HPDE6-E6E7 (cell line): ENCODE results near the gene SCNN1B.

ENCODE experiments used
- DNase-seq: peaks from one replicate; pipeline ENCODE4 v3.0.0; 2011; ENCODE audit warnings: missing footprints; ENCODE audit errors: extremely low spot score

The SCNN1B gene

DNA sequence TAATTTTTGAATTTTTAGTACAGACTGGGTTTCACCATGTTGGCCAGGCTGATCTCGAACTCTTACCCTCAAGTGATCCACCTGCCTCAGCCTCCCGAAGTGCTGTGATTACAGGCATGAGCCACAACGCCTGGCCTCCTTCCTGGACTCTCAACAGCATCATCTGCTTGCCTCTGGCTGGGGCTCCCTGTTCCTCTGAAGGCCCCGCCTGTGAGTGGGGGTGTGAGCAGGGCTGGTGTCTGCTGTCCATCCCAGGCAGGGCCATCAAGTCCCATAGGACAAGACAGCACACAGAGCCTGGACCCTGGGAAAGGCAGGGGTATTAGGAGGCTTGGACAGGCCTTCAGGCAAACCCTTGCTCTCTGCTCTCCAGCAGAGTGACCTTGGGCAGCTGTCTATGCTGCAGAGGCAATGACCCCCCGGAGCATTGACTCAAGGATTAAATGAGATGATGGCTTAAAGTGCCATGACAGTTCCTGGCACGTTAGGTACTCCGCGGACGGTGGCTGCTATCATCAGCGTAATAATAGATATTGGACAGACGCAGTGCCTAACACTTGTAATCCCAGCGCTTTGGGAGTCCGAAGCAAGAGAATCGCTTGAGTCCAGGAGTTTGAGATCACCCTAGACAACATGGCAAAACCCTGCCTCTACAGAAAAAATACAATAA, 19.2 kb downstream of the SCNN1B start:
- no peak for DNase-seq

DNA sequence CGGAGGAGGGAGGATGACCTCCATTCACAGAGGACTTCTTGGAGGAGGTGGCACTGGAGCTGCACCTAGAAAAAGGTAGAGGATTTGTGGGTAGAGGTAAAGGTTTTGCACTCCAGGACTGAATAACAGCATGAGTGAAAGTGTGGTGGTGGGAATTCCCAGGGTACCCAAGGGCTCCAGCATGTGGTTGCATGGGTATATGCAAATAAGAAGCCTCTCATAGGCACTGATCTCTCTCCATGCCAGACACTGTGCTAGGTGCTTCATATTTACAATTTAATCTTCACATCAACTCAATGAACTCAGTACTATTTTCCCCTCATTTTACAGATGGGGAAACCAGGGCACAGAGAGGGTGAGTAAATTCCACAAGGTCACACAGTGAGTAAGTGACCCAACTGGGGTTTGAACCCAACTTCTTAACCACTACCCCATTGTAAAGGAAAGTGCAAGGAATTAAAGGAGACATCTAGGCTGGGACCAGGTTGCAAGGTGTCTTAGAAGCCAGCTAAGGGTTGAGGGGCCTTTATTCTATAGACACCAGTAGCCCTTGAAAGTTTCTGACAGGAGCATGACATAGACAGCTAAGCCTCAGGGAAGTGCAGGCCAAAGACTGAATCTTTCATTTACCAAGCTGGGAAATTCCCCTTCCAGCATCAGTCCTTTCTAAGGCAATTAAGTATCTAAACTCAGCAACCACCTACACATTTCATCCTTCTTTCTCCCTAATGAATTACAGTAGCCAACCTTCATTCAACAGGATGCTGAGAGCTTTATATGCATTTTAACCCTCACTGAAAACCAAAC, 21.3 kb downstream of the SCNN1B start:
- no peak for DNase-seq

DNA sequence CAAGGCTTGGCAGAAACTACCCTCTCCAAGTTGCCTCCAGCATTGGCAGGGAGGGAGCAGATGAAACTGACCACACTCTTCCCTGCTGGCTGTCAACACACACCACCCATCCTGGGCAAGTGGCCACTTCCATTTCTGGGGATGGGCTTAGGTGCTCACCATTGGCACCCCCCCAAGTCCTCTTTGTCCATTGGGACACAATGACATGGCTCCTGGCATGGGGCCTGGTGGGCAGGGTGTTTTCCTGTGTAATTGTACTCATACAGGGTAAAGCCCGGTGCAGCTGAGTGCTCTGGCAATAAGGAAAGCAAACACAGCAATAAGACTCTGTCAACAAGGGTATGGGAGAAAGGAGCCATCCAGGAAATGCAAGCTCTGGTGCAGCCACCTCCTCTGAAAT, 22.6 kb downstream of the SCNN1B start:
- DNase-seq, result no peak

DNA sequence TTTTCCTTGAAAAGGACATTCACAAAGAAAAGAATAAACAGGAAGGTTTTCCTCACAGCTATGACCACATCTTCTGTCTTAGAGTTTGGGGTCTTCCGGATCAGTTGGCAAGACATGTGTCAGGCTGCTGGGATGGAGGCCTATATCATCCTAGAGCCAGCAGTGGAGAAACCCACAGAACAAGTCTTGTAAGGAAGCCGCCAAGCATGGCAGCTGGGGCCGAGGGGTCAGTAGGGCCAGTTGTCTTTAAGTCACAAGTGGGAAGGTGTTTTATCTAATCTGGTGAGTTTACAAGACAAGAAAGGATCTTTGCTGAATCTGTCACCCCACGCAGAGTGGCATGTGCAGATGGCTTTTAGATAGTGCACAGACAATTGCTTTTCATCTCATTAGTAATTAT, 25.7 kb downstream of the SCNN1B start:
- DNase-seq, result no peak

DNA sequence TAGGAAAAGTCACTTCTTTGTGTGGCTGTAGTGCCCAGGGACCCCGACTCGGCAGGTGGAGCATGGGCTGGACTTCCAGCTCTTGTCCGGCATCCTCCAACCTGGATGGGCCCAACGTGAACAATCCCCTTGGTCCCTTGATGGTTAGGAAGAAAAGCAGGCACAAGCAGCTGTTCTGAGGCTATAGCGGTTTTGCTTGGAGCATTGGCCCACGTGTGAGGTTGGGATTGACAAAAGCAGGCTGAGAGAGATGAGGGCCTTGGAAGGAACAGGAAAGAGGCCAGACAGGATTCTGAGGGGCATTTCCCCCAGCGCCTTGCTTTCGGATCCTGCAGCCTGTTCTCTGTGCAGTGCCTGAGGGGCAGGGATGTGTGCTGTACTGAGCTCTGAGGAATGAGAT, 28.1 kb downstream of the SCNN1B start:
- DNase-seq, result no peak

DNA sequence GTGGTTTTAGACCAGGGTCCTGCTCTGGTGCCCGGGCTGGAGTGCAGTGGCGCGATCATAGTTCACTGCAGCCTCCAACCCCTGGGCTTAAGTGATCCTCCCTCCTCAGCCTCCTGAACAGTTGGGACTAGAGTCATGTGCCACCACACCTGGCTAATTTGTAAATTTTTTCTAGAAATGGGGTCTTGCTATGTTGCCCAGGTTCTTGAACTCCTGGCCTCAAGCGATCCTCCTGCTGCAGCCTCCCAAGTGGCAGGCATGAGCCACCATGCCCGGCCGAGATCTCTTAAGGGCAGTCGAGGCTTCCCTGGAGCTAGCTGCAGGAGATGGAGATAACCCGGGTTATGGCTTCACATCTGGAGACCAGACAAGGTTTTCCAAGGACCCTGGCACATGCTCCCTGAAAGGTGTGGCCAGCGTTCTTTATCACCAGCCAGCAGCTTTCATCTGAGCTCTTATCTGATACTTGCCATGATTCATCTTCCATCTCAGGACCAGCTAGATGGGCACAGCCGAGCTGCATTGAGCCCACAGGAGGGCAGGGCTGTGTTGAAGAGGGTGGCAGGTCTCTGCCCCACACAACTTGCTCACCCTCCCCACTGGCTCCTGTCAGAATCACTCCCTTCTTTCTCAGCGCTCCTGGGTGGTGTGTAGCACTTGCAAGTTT, 28.6 kb downstream of the SCNN1B start:
- no peak for DNase-seq

DNA sequence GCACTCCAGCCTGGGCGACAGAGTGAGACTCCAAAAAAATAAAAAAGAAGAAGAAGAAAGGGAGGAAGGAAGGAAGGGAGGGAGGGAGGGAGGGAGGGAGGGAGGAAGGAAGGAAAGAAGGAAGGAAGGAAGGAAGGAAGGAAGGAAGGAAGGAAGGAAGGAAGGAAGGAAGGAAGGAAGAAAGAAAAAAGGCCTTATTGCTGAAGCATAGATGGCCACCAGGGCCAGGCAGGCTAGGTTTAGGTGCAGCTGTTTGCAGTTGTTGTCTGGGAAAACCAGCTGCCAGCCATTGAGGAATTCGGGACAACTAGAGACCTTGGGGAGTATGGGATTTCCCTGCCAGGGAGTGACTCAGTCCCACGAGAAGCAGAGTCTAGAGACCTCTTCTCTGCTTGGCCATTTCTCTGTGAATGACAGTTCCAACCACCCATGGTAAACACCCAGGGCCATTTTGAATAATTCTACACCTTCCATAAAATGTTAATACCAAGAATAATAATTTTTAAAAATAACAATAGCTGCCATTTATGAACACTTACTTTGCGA, 31.0 kb downstream of the SCNN1B start:
- DNase-seq, result no peak

DNA sequence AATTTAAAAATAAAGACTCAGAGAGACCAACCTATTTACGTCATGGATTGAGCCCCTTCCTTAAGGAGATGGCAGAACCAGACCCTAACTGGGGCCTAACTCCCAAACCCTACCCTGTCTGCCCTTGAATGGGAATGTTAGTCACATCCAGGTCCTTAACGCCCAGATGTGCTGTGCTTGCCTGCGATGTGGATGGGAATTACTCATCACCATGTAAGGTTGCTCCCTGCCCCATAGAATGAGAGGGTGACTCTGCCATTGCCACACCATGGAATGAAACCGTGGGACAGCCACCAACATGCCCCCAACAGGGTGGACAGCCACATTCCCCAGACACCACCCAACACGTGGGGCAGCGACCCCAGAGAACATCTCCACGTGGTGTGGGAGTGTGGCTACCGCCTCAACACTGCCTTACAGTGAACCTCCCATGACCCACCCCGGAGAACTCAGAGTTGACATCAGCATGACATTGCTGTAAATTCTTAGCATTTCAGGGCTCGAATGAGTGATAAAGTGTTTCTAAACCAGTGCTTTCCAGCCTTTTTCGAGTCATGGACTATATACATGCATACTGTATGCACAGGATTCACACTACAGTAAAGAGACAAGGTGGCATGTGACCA, 31.8 kb downstream of the SCNN1B start:
- no peak for DNase-seq

DNA sequence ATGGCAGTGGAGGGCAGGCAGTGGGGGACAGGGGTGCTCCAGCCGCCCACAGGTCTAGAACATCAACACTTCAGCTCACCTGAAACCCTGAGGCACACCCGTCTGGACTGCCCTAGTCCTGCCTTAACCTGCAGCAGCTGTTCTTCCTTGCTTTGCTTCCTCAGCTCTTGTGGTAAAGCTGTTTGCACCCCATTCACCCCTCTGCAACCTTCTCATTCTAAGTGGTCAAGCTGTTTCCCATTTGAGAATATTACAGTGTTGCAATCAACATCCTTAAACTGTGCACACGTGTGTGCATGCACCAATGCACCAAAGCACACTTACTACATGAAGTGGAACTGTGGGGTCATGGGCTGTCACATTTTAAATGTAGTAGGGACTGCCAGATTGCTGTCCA, 32.4 kb downstream of the SCNN1B start:
- DNase-seq, result no peak

DNA sequence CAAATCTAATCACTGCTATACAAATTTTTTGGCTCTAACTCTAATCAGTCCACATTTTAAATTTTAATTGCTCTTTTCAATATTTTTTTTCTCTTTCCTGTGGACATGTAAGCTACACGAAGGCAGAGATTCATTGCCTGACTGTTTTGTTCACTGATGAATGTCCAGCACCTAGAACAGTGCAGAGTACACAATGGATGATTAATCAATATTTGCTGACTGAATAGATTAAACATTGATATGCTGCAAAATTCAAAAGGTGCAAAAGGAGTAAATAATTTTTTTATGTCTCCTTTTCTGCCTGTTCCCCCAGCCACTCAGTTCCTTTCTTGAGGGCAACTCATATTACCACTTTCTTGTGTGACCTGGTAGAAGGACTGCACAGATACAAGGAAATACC, 32.8 kb downstream of the SCNN1B start:
- no peak for DNase-seq

DNA sequence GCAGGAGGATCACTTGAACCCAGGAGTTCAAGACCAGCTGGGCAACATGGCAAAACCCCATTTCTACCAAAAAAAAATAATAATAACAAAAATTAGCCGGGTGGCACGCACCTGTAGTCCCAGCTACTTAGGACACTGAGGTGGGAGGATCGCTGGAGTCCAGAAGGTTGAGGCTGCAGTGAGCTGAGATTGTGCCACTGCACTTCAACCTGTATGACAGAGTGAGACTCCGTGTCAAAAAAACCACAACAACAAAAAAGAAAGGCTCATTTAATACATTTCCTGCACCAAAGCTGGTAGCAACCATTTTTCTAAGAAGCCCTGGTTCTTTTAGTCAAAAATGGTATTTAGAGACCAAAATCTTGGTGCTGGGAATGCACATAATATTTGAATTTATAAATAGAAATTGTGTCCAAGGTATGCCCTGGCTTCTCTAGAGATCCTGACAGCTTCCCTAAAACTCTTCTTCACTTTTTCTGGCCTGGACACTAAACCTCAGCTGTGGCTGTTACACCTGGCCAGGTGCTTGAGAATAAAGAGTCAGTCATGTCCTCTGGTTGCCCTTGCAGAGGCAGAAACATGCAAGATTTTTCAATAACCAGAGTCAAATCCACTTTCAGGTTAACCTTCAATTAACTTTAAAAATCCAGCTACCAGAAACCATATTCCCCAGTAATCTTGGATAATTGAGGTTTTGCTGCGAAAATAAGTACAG, 35.9 kb downstream of the SCNN1B start:
- DNase-seq, result no peak

DNA sequence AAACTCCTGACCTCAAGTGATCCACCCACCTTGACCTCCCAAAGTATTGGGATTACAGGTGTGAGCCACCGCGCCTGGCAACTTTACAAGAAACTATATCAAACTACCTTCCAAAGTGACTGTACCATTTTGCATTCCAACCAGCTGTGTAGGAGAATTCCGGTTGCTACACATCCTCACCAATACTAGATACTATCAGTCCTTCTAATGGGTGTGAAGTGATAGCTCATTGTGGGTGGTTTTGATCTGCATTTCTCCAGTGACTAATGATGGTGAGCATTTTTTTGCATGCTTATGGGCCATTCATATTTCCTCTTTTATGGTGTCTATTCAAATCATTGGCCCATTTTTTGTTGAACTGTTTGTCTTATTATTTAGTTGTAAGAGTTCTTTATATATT, 37.7 kb downstream of the SCNN1B start:
- no peak for DNase-seq

DNA sequence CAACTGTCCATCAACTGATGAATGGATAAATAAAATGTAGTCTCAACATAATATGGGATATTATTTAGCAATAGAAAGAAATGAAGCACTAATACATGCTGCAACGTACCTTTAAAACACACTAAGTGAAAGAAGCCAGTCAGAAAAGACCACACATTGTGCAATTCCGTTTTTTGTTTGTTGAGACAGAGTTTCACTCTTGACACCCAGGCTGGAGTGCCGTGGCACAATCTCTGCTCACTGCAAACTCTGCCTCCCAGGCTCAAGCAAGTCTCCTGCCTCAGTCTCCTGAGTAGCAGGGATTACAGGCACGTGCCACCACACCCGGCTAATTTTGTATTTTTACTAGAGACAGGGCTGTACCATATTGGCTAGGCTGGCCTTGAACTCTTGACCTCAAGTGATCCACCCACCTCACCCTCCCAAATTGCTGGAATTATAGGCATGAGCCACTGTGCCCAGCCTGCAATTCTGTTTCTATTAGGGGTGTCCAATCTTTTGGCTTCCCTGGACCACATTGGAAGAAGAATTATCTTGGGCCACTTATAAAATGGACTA, 40.1 kb downstream of the SCNN1B start:
- DNase-seq, result no peak

DNA sequence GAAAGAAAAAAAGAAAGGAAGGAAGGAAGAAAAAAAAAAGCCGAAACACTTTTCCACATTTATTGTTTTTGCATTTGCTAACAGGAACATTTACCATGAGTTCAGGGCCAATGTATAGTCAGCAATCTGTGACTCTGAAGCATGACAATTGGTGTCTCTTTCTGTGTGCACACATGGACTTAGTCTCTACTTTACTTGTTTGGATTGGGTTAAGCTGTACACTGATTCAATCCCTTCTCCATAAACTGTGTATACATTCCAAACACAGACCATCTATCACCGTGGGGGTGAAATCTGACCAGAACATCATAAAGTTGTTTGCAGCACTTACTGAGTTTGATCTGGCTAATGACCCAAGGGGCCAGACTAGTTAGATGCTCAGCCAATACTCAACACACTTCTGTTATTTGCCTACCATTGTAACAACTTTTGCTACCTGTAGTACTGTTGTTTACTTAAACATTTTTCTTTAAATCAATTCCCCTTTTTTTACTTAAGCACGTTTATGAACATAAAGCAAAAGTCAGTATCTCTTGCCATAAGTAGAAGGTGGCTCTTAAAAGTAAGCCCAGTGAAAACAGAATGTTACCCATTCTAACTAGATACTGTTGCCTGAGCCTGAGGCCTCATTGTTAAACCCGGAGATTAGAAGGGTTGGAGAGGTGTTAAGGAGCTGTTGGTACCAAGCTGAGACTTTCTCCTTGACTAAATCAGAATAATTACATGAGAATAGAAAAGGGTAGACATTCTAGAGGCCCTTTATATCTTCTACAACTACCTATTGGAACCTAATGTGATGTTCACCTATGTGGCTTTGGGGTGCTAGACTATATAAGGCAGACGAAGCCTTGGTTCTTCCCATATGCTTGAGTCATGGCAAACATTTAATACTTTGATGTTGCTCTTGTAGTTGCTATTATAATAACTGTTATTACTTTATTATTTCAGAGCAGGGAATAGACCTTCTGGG, 41.8 kb downstream of the SCNN1B start:
- DNase-seq, result no peak

DNA sequence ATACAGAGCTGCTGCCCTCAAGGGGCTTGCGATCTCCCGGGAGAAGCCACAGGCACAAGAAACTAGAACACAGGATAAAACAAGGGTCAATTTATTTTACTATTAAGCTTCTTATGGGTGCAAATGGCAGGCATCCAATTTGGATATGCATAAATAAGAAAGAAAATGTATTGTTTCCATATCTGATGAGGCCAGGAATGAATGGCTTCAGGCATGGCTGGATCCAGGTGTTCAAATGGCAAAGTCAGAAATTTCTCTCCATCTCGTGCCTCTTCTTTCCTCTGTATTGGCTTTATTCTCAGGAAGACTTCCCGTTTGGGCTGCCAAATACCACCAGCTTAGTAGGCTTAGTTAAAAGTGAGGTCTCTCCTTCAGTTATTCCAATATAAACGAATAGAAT, 43.1 kb downstream of the SCNN1B start:
- DNase-seq, result no peak

DNA sequence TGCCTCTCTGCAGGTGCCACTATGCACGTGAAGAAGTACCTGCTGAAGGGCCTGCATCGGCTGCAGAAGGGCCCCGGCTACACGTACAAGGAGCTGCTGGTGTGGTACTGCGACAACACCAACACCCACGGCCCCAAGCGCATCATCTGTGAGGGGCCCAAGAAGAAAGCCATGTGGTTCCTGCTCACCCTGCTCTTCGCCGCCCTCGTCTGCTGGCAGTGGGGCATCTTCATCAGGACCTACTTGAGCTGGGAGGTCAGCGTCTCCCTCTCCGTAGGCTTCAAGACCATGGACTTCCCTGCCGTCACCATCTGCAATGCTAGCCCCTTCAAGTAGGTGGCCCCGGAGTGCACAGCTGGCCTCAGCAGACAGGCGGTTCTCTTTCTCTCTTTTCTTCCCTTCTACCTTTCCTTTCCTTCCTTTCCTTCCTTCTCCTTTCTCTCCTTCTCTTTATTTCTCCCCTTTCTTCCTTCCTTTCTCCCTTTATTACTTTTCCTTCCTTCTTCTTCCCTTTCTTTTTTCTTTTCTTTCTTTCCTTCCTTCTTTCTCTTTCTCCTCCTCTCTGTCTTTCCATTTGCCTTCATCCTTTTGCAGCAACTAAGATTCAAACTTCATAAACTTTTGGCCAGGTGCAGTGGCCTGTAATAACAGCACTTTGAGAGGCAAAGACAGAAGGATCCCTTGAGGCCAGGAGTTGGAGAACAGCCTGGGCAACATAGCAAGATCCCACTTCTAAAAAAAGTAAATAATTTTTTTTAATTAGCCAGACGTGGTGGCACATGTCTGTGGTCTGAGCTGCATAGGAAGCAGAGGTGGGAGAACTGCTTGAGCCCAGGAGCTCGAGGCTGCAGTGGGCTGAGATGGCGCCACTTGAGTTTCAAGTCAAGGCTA, 46.7 kb downstream of the SCNN1B start:
- DNase-seq, result no peak

DNA sequence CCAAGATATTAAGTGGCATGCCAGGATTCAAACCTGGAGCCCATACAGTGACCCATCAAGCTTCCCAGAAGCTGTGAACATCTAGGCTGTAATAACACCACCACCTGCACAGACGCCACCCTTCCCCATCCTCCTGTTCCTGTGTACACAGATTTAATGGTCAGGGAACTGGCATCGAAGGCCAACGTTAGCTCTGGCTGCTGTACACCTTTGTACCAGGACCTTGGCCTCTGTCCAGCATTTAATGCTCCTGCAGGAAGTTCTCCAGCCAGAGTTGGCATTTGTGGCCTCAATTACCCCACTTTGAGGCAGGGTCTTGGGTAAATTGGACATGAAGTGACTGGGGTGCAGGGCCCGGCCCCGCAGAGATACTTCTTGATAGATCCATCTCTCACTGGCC, 49.3 kb downstream of the SCNN1B start:
- DNase-seq, result no peak

DNA sequence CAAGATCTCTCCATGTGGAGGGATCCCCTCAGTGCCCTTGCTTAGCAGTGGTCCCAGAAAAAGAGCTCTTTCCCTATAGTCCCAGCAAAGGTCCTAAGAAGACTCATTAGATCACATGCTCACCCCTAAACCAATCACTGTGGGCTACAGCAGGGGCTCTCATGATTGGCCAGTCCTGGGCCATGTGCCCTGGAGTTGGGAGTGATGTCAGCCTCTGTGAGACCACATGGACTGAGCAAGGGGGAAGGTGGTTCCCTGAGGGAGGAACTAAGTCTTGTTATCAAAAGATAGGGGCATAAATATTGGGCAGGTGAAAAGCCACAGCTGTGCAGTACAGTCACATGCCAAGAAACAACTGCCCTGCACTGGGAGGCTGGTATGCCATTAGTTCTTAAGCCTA, 51.3 kb downstream of the SCNN1B start:
- DNase-seq, result no peak

DNA sequence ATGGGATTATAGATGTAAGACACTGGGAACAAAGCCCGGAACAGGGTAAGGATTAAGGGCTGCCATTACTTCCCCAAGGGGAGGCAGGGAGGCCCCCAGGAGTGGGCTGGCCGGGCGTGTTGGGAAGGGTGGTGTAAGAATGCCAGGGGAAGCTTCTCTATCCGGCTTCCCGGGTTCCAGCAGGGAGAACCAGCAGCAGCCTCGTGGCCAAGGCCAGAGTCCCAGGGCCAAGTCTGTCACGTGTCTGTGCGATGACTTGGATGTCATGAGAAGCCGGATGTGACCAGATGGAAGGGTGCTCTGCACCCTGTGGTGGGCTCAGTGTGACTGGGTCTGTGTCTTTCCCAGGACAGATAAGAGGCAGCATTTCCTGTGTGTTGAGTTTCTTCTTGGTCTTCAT, 52.1 kb downstream of the SCNN1B start:
- no peak for DNase-seq
